Measurements from ENCODE around the gene TMED6.

DNA sequence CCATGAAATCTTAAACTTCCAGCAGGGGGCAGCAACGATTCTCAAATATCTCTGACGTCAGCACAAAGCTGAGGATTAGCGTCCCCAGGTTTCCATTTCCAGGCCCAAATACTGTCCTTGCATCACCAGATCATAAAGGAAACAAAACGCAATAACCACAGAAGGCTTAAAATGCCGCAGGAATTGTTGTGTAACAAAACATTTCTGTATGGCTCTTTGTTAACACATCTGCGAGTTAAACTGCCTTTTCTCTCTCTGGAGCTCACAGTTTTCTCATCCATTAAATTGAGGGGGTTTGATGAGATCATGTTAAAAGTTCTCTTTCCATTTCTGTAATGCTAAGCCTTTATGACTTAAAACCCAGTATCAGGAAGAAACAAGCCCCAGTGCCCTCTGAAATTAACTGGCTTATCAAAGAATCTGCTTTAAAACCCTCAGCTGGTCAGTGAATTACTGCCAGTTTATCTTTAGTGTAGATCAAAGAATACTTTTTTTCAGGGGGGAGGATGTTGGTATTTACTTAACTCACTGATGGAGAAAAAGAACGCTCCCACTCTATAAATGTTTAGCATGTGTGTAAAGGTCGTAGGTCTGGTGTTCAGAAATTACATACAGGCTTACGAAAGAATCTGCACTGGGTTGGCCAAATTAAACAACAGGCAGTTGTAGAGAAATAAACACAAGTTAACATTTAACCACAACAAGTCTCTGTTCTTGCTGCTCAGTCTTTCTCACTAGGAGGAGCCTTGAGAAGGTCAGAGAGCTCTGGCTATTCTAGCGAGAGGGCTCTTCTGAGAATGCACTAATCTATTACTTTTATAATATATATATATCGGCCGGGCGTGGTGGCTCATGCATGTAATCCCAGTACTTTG, 44.8 kb upstream of the TMED6 start:
- TF ChIP-seq, protein P1, sequence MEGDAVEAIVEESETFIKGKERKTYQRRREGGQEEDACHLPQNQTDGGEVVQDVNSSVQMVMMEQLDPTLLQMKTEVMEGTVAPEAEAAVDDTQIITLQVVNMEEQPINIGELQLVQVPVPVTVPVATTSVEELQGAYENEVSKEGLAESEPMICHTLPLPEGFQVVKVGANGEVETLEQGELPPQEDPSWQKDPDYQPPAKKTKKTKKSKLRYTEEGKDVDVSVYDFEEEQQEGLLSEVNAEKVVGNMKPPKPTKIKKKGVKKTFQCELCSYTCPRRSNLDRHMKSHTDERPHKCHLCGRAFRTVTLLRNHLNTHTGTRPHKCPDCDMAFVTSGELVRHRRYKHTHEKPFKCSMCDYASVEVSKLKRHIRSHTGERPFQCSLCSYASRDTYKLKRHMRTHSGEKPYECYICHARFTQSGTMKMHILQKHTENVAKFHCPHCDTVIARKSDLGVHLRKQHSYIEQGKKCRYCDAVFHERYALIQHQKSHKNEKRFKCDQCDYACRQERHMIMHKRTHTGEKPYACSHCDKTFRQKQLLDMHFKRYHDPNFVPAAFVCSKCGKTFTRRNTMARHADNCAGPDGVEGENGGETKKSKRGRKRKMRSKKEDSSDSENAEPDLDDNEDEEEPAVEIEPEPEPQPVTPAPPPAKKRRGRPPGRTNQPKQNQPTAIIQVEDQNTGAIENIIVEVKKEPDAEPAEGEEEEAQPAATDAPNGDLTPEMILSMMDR (IDR thresholded peaks at IDR 0.05) = peak in 4 of 6 experiments; percentile 78 to 84 (median 78)
- TF ChIP-seq POLR2A (IDR thresholded peaks at IDR 0.05) = no peak
